HL-60 (cell line): Measurements from ENCODE around the gene OSBPL5.
A peak's percentile ranks its signal among the peaks of the same experiment; 100 is the strongest.

Source experiments
- DNase-seq, 2 experiments: peaks; one replicate each; pipeline ENCODE4 v3.0.0-alpha.2; 2010 to 2020; ENCODE audit warnings: low read depth in 1 of 2, low spot score in 1 of 2
- H3K27ac ChIP-seq: fragments of 250-450 bp; sonication (Bioruptor Pico); replicated peaks from 2 replicates; pipeline ENCODE4 v1.5.1; 2020; ENCODE audit warnings: mild to moderate bottlenecking, moderate library complexity
- H3K27me3 ChIP-seq: fragments of 250-450 bp; sonication (Bioruptor Pico); 2 replicates; pipeline ENCODE4 v1.5.1; 2021; ENCODE audit warnings: mild to moderate bottlenecking, moderate library complexity; ENCODE audit not compliant: insufficient read depth, poor library complexity, severe bottlenecking
- H3K4me3 ChIP-seq: replicated peaks from 2 replicates; pipeline ENCODE4 v1.5.1; 2011; ENCODE audit warnings: mild to moderate bottlenecking, control low read depth, low read length; ENCODE audit not compliant: insufficient read depth
- CTCF ChIP-seq: IDR thresholded peaks from one replicate; pipeline ENCODE4 v1.5.1; 2011; ENCODE audit warnings: low read length, control low read depth, inconsistent platforms; ENCODE audit not compliant: insufficient read depth
- GABPA ChIP-seq: IDR thresholded peaks from 2 replicates; pipeline ENCODE4 v1.6.1; 2012; ENCODE audit warnings: low read depth
- POLR2AphosphoS5 ChIP-seq: IDR thresholded peaks from 2 replicates; pipeline ENCODE4 v1.6.1; 2012; ENCODE audit warnings: low read depth
- REST ChIP-seq: IDR thresholded peaks from 2 replicates; pipeline ENCODE4 v1.6.1; 2012; ENCODE audit warnings: low read depth; ENCODE audit not compliant: insufficient replicate concordance
- SPI1 ChIP-seq: IDR thresholded peaks from 2 replicates; pipeline ENCODE4 v1.6.1; 2012; ENCODE audit warnings: low read depth, mild to moderate bottlenecking, borderline replicate concordance

The OSBPL5 gene

GRCh38 chr11:3140291-3140603 is 24.9 kb downstream of the OSBPL5 start:
- DNase-seq, result no peak
- no peak for TF ChIP-seq POLR2AphosphoS5
- TF ChIP-seq REST, result no peak
- no peak for TF ChIP-seq CTCF
- TF ChIP-seq SPI1, result no peak
- no peak for TF ChIP-seq GABPA
- Histone ChIP-seq H3K4me3 (no peak overlapping the region), H3K27ac (peak overlapping the region; percentile 19; the same call in 1 of the 2 replicates), H3K27me3 (no peaks in the 10 kb centered on the region)

- TF ChIP-seq CTCF (no peak), REST (no peak), SPI1 (no peak), POLR2AphosphoS5 (no peak), GABPA (no peak)
- no peak for DNase-seq
- H3K27ac ChIP-seq, result peak overlapping the region; percentile 26; the same call in 1 of the 2 replicates
- no peaks in the 10 kb centered on the region for H3K27me3 ChIP-seq
- H3K4me3 ChIP-seq, result no peak overlapping the region
These were observed 25.4 kb downstream of the OSBPL5 start for GRCh38 chr11:3139481-3140290.

GRCh38 chr11:3139086-3139440 is 26.0 kb downstream of the OSBPL5 start:
- DNase-seq, result no peak
- peak overlapping the region; percentile 74 for H3K27ac ChIP-seq

GRCh38 chr11:3138178-3139085 is 26.7 kb downstream of the OSBPL5 start:
- TF ChIP-seq GABPA, result no peak
- no peak for TF ChIP-seq SPI1
- TF ChIP-seq CTCF, result no peak
- no peak; the same call in 1 of the 2 replicates for TF ChIP-seq POLR2AphosphoS5
- TF ChIP-seq REST, result no peak
- Histone ChIP-seq H3K27me3 (no peaks in the 10 kb centered on the region), H3K4me3 (no peak overlapping the region), H3K27ac (peak overlapping the region; percentile 74)
- DNase-seq, result peak in 1 of 2 experiments; percentile 19

More at GRCh38 chr11:3139086-3139440, 26.0 kb downstream of the OSBPL5 start:
- Histone ChIP-seq H3K27me3 (no peaks in the 10 kb centered on the region), H3K4me3 (no peak overlapping the region)
- TF ChIP-seq POLR2AphosphoS5, result no peak
